GM12874 (cell line): Measurements from ENCODE around the gene GBP5.

Experiments used
- TF ChIP-seq, protein P1 (sequence below): IDR thresholded peaks from 2 replicates; pipeline ENCODE4 v1.5.1; 2011; ENCODE audit warnings: low read depth, mild to moderate bottlenecking, control low read depth, low read length, moderate library complexity; ENCODE audit not compliant: insufficient read depth

The GBP5 gene

DNA sequence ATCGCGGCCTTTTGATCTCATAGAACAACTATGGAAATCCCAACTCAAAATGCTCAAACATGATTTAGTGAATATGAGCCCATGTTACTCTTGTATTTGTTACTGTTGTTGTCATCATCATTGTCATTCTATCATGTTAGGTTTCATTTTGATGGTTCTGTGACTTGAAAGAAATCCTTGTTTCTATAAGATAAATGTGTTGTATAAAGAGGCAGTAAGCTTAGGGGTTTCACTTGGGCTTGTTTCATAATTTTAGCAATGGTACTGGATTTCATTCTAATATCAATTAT, 15.3 kb upstream of the GBP5 start:
- TF ChIP-seq, protein P1, sequence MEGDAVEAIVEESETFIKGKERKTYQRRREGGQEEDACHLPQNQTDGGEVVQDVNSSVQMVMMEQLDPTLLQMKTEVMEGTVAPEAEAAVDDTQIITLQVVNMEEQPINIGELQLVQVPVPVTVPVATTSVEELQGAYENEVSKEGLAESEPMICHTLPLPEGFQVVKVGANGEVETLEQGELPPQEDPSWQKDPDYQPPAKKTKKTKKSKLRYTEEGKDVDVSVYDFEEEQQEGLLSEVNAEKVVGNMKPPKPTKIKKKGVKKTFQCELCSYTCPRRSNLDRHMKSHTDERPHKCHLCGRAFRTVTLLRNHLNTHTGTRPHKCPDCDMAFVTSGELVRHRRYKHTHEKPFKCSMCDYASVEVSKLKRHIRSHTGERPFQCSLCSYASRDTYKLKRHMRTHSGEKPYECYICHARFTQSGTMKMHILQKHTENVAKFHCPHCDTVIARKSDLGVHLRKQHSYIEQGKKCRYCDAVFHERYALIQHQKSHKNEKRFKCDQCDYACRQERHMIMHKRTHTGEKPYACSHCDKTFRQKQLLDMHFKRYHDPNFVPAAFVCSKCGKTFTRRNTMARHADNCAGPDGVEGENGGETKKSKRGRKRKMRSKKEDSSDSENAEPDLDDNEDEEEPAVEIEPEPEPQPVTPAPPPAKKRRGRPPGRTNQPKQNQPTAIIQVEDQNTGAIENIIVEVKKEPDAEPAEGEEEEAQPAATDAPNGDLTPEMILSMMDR: no peak

DNA sequence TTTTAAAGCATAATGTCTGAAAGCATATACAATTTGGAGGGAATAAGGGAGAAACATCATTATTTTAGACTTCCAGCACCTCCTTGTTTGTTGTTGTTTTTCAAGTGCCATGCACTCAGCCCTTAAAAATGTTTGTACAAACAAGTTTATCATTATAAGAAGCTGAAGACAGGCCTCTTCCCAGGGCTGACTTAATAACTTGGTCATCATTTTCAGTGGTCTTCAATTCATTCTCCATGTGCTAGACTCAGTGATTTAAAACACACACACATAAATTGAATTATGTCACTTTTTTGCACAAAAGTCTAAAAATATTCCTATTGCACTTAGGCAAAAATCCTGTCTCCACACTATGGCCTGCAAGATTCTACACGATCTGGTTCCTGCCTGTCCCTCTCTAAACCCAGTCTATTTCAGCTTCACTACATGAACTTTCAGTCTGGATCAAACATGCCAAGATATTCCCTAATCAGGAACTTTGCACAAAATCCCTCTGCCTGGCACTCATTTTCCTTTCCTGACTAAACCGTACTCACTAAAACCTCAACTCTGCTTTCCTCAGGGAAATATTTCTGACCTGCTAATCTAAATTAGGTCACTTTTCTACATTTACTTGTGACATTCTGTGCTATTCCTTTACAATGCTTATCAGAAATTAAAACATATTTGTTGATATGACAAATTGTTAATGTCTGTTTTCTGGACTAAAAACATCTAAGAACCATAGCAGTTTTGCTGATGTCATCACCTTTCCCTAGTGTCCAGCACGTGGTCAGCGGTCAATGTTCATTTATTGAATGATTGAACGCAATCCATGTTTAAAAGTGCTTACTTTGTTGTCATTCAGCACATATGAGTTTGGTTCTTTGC, 14.8 kb upstream of the GBP5 start:
- TF ChIP-seq, protein P1: no peak

DNA sequence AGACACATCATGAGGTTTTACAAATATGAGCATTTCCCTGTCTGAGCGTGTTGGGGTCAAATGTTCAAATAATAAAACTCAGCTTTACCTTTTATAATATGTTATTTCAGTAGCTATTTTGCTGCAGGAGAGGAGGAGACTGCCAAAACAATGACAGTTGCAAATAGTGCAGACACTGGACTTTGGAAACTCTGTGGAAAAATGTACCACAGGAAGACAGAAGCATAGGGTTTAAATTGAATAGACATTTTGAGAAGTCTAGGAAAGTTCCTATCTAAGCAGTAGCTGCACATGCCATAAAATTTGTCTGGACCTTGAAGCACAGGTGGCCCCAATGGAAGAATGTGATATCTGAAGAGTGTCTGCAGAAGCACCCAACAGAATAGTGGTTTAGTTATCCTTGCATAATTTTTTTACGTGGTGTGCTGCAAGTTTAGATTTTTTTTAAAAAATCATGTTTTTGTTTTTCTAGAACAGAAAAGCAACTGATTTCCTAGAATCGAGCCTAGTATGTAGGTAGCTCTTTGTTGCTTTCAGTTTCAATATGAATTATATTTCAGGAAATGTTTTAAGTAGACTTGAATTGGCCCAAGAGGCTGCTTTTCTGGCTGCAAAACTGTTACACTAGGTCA, 14.0 kb upstream of the GBP5 start:
- TF ChIP-seq, protein P1: no peak

DNA sequence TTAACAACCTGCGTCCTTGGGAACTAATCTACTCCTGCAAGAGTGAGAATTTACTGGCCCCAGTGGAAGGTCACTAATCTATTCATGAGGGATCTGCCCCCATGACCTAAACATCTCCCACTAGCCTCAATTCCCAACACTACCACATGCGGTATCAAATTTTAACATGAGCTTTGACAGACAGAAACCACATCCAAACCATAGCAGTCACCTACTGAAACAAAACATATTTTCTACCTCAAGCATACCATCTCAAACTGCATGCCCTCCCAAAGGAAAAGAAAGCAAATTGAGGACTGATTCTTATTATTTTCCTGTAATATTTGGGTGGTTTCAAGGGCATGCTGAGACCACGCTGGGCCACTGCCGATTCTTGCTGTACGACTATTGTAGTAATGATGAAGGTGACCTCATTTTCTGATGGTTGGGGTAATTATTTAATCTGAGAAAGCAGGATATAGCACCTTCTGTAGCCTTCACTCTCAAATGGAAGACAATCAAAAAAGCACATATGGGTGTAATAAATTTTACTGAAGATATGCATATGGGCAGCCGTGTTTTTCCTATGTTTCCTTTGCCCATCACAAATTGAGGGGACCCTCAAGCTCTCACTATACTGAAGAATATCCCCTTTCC, 13.2 kb upstream of the GBP5 start:
- TF ChIP-seq, protein P1: no peak

DNA sequence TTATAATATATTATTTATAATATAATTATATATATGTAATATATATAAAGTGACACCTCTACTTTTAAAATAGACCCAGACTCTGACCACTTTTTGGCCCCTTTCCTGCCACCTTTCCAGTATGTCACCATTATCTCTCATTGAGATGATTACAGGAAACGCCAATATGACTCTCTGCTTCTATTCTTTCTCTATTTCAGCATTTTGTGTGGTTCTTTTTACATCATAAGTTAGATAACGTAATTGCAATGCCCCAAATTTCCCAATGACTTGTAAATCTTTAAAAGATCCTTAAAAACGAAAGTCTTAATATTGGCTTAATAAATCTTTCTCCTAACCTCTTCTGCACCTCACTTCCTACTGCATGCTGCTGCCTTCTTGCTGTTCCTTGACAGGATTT, 8.1 kb upstream of the GBP5 start:
- TF ChIP-seq, protein P1: no peak

DNA sequence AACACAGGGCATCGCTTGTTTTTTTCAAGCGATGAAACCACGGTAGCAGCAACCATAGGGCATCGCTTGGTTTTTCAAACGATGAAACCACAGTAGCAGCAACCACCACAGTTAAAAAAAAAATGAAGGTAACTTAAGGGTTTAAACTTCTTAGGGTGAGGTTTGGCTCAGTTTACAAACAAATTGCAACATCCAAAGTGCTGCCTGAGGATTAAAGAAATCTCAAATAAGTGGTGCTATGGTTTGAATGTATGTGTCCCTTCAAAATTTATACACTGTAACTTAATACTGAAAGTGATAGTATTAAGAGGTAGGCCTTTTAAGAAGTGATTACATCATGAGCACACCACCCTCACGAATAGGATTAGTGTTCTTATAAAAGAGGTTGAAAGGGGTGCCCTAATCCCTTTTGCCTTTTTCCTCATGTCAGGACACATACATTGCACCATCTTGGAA, 6.4 kb upstream of the GBP5 start:
- TF ChIP-seq, protein P1: no peak

DNA sequence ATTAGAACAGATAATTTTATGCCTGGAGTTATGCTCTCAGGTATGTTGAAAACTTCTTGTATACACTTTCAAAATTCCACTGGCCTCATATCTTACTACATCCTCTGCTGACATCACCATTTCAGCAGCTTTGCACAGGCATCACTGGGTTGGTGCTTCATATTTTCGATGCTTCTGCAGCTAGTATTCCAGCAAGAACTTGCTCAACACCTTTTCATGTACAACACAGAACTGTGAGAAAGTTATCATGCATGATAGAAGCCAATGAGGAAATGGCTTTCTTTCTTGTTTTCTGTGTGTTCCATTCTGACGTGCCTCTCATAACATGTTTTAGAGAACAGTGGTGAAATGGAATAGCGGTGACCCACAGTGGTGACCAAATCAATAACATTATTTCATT, 5.1 kb upstream of the GBP5 start:
- TF ChIP-seq, protein P1: no peak
